NCI-H510A treated with DMSO at 0.1 percent for 48 hours (cell line): ENCODE data around the gene LAMA4.

Experiments
- DNase-seq: peaks from one replicate; lab custom pipeline; 2025; lab: John Stamatoyannopoulos, UW

The LAMA4 gene

DNA sequence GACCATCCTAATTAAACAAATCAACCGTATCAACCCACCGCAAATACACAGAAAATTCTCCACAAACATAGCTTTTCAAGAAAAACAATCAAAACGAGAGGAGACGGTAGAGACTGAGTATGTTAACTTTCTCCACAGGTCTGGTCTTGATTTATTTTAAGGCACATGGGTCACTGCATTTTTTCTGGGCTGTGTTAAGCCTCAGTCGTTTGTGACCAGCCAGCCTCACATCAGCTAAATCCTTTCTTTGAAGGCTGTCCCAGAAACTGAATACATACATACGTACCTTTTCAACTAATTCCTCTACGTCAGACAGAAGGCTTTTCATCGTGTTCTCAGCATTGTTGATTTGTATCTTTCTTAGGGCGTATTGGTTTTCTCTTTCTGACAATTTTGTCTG is 69.4 kb downstream of the LAMA4 start:
- no peak for DNase-seq

DNA sequence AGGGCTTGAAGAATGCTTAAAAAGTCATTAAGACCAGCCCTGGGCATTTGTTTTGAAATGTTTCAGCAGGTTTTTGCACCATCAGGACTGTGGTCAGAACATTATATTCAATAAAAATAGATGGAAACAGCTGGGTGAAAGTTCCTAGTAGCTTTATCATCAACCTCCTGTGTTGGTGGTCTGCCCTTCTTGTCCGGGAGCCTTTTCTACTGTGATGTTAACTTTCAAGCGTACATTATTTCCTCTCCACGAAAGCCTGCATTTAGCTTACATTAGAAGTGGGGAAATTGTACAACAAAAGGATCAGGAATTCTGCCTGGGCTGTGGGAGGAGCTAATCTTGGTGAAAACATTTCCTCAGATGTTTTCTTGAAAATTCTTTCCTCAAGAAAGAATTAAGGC is 71.1 kb downstream of the LAMA4 start:
- DNase-seq = no peak

DNA sequence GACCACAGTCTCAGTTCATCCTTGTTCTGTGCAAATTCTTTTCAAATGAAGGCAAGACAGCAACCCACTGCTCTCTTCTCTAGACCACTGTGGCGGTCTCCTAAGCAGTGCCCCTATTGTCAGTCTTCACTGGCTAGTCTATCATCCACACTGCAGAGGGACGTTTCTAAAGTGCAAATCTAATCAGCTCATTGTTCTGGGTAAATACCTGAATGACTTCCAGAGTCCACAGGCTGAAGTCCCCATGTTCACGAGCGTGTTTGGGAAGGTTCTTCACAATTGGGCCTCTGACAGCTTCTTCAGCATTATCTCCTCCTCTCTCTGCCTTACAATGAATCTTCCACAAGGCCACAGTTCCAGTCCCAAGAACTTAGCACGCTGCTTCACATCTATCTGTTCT is 73.2 kb downstream of the LAMA4 start:
- no peak for DNase-seq

DNA sequence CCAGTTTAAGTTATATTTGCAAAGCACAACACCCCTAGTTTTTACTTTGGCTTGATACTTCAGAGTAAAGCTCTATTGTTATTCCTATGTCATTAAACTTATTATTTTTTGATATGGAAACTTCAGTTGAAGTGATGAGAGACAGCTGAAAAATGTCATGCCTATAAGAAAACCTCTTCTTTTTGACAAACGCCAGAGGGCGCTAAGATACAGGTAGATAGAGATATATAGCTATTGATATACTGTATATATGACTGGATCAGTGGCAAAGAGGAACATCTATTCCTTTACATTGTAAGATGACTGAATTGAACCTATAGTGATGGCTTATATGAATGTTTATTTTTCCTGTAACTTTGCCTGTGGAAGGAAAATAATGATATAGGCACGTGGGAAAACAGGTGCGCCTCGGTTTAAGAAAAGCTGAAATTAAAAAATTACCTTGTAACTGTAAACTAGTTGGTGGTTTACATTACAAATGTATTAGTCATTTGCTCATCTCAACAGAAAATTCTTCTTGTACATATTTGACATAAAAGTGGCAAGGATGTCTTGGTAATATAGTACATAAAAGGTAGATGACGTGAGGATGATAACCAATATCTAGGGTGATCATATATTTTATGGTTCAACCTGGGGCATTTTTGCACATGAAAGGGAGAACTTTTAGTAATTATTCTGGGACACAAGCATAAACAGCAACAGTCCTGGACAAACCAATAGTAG is 74.1 kb downstream of the LAMA4 start:
- DNase-seq = peak; percentile 32

DNA sequence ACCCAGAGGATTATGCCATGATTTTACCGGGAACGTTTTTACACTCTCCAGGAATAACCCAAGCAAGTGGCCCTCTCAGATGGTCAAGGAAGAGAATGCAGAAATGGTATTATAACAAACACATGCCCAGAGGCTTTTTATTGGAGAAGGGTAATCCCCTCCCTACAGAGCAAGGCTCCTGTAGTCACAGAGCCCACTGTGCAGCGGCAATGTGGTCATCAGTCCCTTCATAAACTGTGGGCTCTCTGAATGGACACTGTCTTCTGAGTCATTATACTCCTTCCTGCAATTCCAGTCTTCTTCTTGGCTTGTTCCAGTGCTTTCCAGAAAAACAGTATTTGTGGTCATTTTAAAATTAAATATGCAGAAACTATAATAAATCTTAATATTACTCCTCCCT is 74.7 kb downstream of the LAMA4 start:
- no peak for DNase-seq

DNA sequence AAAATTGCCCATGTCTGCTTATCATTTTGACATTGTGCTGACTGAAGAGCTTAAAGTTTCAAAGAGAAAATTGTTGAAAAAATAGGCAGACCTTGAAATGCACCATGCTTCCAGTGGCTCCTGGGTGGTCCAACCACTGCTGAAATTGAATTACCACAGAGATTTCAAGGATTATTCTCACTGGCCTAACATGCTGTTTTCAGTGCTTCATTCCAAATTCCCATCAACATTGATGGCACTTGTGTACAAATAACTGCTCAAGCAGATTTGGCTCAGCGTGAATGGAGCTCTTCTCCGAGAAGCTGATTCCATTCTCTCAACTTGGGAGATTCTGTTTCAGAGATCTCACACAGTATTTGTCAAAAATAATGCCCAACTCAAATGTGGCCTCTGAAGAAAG is 75.5 kb downstream of the LAMA4 start:
- no peak for DNase-seq

DNA sequence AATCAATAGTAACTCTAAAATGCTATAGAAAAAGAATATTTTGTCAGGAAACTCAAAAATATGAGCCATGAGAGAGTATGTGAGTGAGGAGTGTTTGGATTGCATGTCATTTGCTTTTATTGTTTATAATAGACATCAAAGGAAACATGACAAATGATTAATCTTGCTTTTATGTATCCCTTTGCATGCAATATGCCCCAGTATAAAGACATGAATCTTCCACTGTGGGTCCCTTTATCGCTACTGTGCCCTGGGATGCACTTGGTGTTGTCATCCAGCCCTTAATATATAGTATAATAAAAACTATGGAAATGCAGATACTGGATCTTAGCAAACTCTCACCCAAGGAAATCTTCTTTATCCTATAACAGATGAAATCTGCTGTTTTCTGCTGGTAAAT is 77.3 kb downstream of the LAMA4 start:
- no peak for DNase-seq

DNA sequence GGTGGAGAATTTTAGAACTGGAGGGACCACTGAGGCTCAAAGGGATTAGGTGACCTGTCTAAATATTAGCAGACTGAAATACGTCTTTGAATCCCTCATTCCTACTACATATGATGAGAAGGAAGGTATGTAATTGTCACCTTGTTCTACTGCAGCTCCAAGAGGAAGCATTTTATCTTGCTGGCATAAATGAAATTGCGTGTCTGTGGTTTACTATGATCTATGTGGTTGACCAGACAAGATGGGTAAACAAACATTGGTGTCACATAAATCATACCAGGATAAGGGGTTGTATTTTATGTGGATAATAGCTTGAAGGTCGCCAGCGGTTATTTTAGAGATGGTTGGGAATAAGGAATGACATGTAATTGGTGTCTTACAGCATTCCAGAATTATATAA is 78.2 kb downstream of the LAMA4 start:
- DNase-seq = peak; percentile 0

DNA sequence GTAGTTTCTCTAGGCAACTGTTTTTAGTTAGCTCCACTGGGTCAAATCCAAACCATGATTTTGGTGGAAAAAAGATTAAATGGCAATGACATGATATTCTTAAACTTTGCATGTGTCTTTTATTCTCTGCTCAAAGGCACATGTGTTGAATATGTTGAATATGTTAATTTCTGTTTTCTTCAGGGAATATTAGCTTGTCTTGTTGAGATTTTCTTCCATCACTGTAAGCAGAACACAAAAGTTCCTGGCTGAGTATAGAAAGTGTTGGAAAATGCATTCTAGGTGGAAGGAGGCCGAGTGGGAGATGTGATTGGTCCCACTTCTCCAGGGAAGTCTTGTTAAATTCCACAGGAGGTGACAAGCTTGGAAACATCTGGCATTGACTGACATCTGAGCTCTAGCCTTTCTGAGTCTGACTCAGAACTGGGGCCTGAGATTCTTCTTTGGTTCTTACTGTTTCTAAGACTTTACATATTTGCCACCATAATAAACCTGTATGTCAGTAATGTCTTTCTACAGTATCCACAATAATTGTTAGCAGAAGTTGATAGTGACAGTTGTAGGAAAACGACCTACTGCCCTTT is 81.1 kb downstream of the LAMA4 start:
- DNase-seq = no peak

DNA sequence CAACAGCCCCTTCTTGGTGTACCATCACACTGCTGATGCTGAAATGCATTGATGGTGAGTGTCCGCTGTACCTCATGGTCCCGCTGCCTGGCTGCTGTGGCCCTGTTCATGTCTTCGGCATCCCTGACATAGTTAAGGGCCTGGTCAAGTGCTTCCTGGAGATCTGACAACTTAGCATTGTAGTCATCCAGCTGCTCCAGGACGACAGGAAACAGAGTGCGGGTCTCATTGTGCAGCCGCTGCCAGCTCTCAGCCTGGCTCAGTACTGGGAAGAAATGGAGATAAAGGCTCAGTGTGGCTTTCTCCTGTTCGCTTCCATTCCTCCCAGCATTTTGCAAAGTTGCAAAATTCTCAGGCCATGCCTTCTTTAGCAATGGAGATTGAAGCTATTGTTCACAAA is 81.8 kb downstream of the LAMA4 start:
- no peak for DNase-seq

DNA sequence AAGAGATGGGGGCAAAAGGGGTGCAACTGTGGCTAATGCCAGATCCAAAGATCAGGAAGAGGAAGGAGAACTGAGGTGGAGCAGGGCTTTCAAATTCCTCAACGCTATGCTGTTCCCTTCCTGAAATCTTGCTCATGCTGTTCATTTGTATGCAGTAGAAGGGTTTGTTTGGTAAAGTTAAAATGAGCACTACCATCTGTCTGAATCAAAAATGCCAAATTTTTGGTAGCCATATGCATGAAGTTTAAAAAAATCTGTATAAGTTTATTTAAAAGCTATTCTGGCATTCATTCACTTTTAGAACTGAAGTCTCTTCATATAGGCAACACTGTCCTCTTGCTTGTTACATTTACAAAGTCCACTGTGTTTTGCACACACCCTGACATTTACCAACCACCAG is 84.8 kb downstream of the LAMA4 start:
- no peak for DNase-seq

DNA sequence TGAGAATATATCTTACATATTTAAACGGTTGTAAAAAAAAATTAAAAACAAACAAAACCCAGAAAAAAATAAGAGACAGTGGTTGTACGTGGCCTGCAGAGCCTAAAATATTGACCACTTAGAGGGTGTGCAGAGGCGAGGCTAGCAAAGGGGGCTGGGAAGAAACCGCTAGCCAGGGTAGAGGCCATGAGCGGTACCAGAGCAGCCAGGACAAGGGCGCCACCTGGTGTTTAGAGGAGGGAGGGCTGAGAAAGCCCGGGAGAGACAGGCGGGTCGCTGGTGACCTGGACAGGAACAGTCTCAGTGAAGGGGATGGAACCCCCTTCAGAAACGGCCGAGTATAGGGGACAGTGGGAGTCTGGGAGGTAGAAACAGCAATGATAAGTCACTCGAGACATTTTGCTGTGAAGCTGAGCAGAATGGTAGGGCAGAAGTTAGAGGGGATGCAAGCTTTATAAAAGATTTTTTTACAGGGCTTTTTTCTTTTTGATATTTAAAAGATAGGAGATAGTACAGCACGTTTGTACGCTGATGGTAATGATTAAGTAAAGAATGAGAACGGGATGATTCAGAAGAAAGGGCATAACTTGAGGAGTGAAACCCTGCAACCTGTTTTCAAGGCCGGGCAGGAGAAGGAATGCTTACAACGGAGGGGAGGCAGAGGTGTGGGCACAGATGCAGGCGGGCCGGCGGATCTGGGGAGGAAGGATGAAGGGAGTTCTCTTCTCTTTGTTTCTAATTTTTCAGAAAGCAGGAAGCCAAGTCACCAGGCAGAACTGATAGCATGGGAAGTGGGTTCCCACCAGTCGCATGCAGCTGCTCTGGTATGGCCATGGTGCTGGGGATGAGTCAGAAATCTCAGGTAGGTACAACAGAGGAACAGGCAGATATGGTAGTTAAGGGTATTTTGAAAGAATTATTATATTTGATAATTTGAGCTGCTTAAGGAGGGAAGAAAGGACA is 90.8 kb downstream of the LAMA4 start:
- no peak for DNase-seq

DNA sequence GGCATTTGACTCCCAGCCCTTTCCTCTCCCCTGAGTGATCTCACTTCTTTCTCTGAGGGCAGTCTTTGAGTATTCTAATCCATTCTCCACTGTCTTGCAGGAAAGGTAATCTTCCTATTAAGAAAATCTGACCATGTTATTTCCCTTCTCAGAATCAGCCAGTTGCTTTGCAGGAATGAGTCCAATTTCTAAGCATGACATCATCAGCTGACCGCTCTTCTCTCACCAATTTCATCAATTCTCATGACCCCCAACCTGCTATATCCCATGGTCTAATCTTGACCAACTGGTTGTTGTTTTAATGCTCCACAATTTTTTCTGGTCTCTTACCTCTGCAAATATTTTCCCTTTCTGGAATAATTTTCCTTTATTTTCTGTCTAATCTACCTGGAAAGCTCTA is 93.6 kb downstream of the LAMA4 start:
- no peak for DNase-seq

DNA sequence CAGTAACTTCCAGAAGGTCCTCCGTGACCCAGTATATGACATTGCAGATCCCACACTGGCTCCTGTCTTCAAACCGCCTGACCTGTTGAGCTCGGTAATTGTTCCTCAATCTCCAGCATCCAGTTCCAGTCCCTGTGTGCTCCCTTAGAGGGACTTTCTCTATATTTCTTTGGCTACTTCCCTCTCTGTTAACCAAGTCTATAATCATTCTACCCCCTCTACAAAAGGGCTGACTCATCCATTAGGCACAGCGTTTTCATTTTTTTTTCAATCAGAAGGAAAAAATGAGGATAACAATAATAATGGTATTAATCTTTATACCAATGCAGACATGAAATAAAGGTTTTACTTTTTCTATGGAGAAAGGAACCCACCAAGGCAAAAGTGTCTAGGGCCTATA is 97.7 kb downstream of the LAMA4 start:
- no peak for DNase-seq

DNA sequence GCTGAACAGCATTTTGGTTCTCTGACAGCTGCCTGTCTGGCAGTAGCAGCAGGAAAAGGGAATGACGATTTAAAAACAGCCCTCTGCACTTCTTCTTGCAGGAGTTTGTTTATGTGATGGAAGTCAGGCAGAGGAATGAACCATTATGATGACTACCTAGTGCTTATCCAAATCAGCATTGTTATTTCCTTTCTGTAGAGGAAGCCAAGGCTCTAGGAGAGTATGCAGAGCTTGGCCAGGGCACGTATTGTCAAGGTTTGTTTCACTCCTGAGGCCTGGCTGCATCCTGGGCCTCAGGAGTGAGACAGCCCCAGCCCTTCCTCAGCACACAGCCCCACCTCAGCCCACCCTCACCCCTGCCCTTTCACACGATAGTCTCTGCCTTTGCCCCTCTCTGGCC is 98.5 kb downstream of the LAMA4 start:
- no peak for DNase-seq

DNA sequence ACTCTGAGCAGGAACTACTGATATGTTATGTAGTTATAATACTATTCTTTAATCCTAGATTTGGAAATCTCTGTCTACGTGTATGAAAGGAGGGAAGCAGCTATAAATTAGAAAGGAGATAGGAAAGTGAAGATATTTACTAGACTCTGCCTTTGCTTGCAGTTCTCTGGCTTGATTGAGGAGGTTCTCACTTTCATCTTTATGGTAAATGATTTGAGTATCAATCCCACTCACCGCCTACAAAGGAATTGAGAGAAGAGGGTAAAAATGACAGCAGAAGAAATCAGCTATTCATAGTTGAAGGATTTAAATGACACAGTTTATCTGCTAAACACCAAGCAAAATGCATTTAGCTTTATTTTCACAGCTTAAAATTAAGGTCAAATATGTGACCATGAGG is 99.7 kb downstream of the LAMA4 start:
- no peak for DNase-seq

DNA sequence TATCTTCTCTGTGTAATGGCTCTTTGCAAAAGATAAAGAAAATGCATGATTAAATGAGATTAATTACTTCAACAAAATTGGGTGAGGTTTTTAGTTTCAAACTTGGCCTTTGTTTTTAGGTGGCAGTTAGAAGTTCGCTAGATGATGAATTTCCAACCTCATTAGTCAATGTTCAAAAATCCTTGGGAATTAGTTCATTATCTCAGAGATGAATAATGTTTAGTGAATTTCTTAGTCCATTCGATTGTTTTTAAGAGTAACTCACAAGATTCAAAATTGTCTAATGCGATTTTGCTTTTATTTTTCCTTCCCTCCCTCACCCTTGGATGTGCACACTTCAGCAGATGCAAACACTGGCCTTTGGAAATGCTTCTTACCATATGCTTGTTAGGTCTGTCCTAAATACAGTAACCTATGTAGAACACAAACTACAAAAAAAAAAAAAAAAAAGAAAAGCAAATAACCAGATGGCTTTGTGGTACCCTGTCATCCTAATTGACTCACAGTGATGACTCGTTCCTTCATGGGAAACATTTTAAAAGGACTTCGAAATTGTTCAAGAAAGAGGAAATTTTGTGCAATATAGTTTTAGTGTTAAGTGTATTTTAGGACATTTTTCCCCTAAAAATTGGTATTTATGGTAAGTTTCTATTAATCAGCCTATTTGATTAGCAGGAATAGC is 100.3 kb downstream of the LAMA4 start:
- no peak for DNase-seq

DNA sequence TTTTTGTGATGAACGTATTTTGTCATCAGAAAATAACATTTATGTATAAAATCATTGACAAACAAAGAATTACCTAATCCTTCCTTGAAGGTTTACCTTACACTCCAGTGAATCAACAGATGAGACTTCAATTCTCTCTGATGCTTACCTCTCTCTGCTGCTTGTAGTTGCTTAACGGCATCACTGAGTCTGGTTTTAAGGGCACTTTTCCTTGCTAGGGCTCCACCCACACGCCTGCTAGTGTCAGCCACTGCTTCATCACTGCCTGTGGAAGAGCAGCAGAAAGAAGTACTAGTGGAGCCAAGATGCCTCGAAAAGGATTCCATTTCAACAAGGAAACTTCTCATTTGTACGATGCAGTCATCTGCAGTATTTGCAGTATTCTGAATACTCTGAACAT is 104.0 kb downstream of the LAMA4 start:
- DNase-seq = no peak

DNA sequence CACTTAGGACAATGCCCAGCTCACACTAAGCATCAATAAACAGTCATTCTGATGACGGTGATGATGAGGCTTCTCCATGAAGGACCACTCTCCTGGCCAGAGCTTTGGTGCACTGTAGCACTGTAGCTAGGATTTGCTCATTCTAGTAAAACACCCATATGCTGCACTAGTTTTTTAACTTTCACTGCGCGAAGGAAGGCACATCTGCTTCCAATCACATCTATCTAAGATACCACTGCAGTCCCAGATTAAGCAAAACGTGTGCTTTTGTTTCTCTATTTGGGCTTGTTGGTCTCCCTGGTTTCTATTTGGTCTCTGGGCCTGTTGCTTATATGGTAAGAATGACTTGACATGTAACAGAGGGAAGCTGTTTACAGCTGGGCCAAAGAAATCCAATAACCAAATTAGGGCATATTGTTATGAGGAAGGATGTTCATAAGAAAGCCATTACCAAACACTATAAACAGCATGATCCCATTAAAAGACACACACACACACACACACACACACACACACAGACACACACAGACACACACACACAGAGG is 104.6 kb downstream of the LAMA4 start:
- no peak for DNase-seq

DNA sequence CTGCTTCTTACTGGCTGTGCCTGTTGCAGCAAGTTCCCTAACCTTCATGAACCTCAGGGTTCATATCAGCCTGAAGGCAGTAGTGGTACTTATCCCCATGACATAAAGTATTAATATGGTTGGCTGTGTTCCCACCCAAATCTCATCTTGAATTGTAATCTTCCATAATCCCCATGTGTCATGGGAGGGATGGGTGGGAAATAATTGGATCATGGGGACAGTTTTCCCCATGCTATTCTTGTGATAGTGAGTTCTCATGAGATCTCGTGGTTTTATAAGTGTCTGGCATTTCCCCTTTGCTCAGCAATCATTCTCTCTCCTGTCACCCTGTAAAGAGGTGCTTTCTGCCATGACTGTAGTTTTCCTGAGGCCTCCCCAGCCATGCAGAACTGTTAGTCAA is 105.1 kb downstream of the LAMA4 start:
- DNase-seq = no peak

DNA sequence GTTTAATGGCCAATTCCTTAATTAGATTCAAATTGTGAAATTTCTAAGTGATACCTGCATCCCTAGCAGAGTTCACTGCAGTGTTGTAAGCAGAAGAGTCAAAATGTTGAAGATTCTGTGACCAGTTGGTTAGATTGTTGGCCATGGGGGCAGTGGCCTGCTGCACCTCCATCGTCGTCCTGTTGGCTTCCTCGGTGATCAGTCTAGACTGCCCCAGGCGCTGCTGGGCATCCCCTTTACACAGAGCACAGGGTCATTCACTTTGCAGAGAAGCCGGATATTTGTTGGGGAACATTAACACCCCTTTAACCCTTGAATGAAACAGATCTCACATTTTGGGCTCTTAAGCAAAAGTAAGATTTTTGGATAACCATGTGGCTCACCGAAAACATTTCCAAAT is 106.3 kb downstream of the LAMA4 start:
- no peak for DNase-seq

DNA sequence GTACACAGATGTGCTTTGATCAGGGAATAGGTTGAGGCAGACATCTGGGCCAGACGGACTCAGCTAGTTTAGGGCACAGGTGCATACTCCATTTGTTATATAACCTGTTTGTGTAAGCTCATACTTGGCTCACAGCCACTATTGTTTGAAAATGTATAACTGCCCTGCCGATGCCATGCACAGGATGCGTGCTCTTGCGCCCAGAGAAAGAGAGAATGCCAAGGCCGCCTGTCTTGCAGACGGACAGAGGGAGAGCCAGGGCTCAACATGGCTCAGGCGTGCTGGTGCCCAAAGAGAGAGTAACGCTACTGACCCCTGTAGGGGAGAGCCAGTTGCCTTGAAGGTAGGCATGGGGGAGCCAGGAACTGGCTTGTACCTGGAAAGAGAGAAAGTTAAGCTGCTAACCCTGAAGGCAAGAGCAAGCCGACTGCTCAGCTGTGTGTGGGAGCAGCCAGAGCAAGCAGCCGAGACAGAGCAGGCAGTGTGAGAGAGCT is 109.2 kb downstream of the LAMA4 start:
- no peak for DNase-seq
